SK-N-MC (cell line): ENCODE results near the gene HNRNPF.

Source experiments
- EZH2 ChIP-seq: fragments of 200-600 bp; sonication (generic); IDR thresholded peaks from one replicate; pipeline ENCODE4 v1.6.1; 2017; ENCODE audit warnings: antibody characterized with exemption
- FOXP2 ChIP-seq: optimal IDR thresholded peaks from 2 replicates; pipeline ENCODE3; 2011; ENCODE audit warnings: mild to moderate bottlenecking, moderate library complexity; ENCODE audit not compliant: insufficient read depth; ENCODE audit errors: extremely low read length, control extremely low read depth
- POLR2AphosphoS5 ChIP-seq: IDR thresholded peaks from 2 replicates; pipeline ENCODE4 v1.6.1; 2012; ENCODE audit warnings: mild to moderate bottlenecking, low read depth, low read length, borderline replicate concordance

GRCh38 chr10:43437141-43437870, 28.3 kb upstream of the HNRNPF start:
- TF ChIP-seq POLR2AphosphoS5, result no peak
- TF ChIP-seq EZH2, result no peak
- no peak for TF ChIP-seq FOXP2
